ENCODE measurements around the gene GIGYF2. TPM values are rescaled to one million over a fixed set of nuclear protein-coding genes. Genes with fewer than 3 reads are reported as not detected.

The GIGYF2 gene
- total RNA-seq, 1 experiment from 2014 or later, result 55.3 TPM

DNA sequence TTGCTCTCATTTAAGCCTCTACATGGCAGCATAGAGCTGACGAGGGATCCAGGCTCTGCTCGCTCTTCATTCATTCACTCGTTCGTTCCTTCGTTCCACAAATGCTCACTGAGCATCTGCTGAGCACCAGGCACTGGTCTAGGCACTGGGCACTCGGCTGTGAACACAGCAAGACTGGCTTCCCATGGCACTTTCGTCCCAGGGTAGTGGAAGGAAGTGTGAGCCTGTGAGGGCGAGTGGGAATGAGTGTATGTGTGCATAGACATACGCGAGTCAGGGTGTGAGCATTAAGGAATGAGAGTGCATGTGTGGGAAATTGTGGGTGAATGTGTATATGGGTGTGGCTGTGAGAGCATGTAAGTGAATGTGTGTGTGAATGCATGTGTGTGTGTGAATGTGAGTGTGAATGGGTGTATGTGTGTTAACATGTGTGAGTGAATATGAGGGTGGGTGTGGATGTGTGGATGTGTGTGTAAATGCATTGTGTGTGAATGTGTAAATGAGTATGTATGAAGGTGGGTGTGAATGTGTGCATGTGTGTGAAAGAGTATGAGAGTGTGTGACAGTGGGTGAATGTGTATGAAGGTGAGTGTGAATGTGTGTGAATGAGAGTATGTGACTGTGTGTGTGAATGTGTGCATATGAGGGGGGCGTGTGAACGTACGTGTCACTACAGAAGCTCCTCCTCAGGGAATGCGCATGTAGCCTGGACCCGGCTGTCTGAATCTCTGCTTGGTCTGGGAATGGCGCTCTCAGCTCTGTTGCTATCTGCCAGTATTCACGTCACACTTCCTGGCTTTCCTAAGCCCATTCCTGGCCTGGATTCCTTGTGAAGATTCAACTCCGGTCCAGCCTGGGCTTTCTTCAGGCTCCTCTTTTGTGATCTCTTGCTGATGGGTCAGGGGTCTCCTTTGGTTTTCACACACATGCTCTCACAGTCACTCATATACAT, 201.7 kb downstream of the GIGYF2 start:
- no peak overlapping the region for H3K27ac ChIP-seq (ENCODE audit: insufficient read length, low read depth, low read length)
- TF ChIP-seq, protein P1, sequence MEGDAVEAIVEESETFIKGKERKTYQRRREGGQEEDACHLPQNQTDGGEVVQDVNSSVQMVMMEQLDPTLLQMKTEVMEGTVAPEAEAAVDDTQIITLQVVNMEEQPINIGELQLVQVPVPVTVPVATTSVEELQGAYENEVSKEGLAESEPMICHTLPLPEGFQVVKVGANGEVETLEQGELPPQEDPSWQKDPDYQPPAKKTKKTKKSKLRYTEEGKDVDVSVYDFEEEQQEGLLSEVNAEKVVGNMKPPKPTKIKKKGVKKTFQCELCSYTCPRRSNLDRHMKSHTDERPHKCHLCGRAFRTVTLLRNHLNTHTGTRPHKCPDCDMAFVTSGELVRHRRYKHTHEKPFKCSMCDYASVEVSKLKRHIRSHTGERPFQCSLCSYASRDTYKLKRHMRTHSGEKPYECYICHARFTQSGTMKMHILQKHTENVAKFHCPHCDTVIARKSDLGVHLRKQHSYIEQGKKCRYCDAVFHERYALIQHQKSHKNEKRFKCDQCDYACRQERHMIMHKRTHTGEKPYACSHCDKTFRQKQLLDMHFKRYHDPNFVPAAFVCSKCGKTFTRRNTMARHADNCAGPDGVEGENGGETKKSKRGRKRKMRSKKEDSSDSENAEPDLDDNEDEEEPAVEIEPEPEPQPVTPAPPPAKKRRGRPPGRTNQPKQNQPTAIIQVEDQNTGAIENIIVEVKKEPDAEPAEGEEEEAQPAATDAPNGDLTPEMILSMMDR (conservative IDR thresholded peaks at IDR 0.05), result no peak
- H3K23ac ChIP-seq (ENCODE audit: insufficient read length, low read depth, low read length), result no peak overlapping the region
- Mint-ChIP-seq H3K27me3 (ENCODE audit: low read depth) (peaks cover 23% of the 10 kb centered on the region), H3K36me3 (ENCODE audit: insufficient read depth in 1 of 3, low read depth in 3 of 3) (no peaks in the 10 kb centered on the region), H3K27ac (no peak overlapping the region), H3K9me3 (no peaks in the 10 kb centered on the region), H3K4me1 (peaks cover 5 to 11% of the 10 kb centered on the region in 2 experiments), H3K4me3 (no peak overlapping the region)
- no CpG with 5 or more reads among the region's 18 CpGs for WGBS (ENCODE audit: extremely low coverage, insufficient read length, low lambda C conversion rate)
- H2BK5ac ChIP-seq (ENCODE audit: insufficient read length, low read length), result no peak overlapping the region
- H3K79me1 ChIP-seq (ENCODE audit: insufficient read depth, low read depth, low read length, poor library complexity, severe bottlenecking), result no peaks in the 10 kb centered on the region
- no peak overlapping the region for H2BK12ac ChIP-seq (ENCODE audit: insufficient read length, low read depth, low read length)
- H4K20me1 ChIP-seq (ENCODE audit: control insufficient read depth, insufficient read depth, insufficient read length), result no peaks in the 10 kb centered on the region
- H3K79me2 ChIP-seq (ENCODE audit: insufficient read depth, low read length), result no peaks in the 10 kb centered on the region
- H2BK20ac ChIP-seq (ENCODE audit: low read depth, low read length, poor library complexity, severe bottlenecking), result no peak overlapping the region
- no peak overlapping the region for H2AFZ ChIP-seq (ENCODE audit: low read length)
- H3K9ac ChIP-seq (ENCODE audit: extremely low read depth, insufficient read length, low read length), result no peak overlapping the region
- peaks cover 11% of the 10 kb centered on the region; the same call in 1 of the 2 replicates for H3K27me3 ChIP-seq (ENCODE audit: insufficient read depth, low read length)
- no peak overlapping the region for H4K8ac ChIP-seq (replicated peaks; ENCODE audit: insufficient read length, low read depth, low read length)
- no peak overlapping the region for H3K14ac ChIP-seq (ENCODE audit: insufficient read depth, low read length)
- H4K91ac ChIP-seq (ENCODE audit: insufficient read length, low read depth, low read length), result no peak overlapping the region
- H3K56ac ChIP-seq (ENCODE audit: insufficient read length, low read depth, low read length), result no peak overlapping the region
- no peak for DNase-seq
- no peak overlapping the region for H3K18ac ChIP-seq (ENCODE audit: insufficient read length, low read depth, low read length)
- no peak overlapping the region for H3T11ph ChIP-seq (ENCODE audit: low read length)
- no peaks in the 10 kb centered on the region for H3K23me2 ChIP-seq (ENCODE audit: insufficient read length, low read depth, low read length, poor library complexity, severe bottlenecking)
- no peak overlapping the region for H4K5ac ChIP-seq (ENCODE audit: insufficient read length, low read depth, low read length)
- no peak overlapping the region for H3K4ac ChIP-seq (ENCODE audit: low read depth, low read length)
- no peak overlapping the region for H2BK120ac ChIP-seq (ENCODE audit: low read depth, low read length, poor library complexity, severe bottlenecking)
- H3K4me1 ChIP-seq (ENCODE audit: insufficient read depth, low read length), result no peaks in the 10 kb centered on the region; the same call in 1 of the 2 replicates
- no peaks in the 10 kb centered on the region for H3K9me3 ChIP-seq (ENCODE audit: control insufficient read depth, low read depth, low read length)
- H2AK5ac ChIP-seq (ENCODE audit: insufficient read length, low read length), result no peak overlapping the region
- H3K4me2 ChIP-seq (ENCODE audit: insufficient read depth, insufficient read length, low read length), result no peak overlapping the region
- no peak overlapping the region for H2BK15ac ChIP-seq (ENCODE audit: low read depth, low read length)

All from H9 (cell line).